Central memory CD4-positive, alpha-beta T cell (primary cell): ENCODE data around the gene SVIL.
"Not testable (repeated sequence)": the region's sequence is repeated elsewhere in the genome, so short reads cannot be mapped to it uniquely, and the experiment has no call there.

ENCODE experiments used
- DNase-seq: peaks from one replicate; pipeline ENCODE4 v3.0.0; 2022

Gene SVIL

GRCh38 chr10:29482591-29483431 lies 152.0 kb downstream of the SVIL start:
- DNase-seq = no peak

- no peak for DNase-seq
Measured at GRCh38 chr10:29481906-29482440, 152.8 kb downstream of the SVIL start.

DNA sequence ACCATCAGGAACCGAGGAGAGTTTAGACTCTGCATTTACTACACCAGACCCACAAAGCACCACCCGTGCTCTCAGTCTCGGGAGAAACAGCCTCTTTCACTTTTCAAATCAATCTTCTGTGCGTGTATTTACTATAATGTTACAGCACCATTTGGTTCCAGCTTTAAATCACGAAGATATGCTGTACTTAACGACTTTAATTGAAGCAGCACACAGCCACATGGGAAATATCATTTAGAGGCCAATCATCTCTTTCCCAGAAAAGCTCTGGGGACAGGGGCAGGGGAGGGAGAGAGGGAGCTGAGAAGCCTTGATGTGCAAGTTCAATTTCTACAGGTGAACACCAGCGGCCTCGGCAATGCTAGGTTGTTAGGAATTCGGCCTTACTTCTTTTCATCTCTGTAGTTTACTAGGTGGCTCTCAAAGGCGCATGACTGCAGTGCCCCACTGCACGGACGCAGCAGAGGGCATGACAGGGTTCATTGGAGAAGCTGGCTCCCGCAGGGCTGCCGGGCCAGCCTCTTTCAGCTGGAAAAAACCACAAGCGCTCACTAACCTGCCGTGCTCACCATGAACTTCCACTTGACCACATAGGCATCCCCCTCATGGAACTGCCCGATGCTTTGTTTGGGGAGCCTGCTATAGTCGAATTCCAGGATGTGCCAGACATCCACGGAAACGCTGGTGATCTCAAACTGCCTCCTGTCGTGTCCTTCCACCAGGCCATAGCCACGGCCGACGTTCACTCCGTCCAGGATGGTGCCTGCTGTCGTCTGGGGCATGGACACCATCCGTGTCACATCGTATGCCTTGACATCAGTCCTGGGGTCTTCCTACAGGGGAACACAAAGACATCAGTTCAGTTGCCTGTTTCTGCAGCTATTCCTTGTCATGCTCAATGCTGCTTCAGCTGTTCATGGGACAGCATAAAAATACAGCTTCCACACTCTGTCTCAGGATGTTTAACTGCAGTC lies 154.5 kb downstream of the SVIL start:
- DNase-seq = no peak

DNA sequence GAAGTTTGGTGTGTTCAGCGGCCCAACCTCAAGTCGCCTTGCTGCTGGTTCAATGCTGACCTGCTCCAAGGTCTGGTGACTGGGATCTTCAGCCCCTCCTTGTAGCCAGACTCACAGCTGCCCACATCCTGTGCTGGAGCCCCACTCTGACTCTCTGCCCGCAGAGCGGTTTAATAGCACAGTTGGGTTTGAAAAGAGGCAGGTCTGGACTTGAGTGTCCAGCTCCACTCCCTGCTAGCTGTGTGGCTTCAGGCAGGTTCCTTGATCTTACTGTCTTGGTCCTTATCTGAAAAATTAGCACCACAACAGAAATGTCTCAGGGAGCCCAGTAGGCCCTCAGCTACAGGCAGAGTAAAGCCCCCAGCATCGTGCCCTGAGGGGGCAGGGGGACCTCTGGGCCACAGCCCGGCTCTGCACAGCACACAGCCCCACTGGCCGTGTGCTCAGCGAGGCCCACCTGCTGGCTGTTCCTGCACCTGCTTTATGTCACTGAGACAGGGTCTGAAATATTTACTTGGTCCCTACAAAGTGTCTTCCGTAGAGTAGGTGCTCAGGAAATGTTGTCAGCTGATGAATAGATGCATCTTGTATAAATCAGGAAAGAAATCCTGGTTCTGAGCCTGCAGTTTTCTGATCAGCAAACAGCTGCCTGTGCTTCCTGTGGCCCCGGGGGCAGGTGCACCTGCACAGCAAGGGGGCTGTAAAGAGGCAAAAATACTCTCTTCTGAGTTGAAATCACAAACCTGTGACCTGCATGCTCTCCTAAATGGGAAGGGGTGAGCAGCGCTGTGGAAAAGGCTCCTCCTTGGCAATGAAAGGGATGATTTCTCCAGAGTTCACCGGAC lies 155.5 kb downstream of the SVIL start:
- no peak for DNase-seq

- DNase-seq = no peak
Measured at GRCh38 chr10:29473406-29474100, 161.2 kb downstream of the SVIL start.

DNA sequence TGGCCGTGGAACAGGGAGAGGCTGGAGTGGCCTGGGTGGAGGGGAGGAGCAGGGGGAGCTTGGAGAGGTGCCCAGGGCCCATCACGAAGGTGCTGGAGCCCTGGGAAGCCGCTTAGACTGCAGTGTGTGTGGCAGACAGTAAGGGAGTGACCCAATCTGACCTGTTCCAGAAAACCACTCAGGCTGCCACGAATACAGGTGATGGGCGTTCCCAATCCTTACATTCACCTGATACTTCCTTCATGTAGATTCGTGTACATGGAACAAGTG lies 161.7 kb downstream of the SVIL start:
- no peak for DNase-seq

DNA sequence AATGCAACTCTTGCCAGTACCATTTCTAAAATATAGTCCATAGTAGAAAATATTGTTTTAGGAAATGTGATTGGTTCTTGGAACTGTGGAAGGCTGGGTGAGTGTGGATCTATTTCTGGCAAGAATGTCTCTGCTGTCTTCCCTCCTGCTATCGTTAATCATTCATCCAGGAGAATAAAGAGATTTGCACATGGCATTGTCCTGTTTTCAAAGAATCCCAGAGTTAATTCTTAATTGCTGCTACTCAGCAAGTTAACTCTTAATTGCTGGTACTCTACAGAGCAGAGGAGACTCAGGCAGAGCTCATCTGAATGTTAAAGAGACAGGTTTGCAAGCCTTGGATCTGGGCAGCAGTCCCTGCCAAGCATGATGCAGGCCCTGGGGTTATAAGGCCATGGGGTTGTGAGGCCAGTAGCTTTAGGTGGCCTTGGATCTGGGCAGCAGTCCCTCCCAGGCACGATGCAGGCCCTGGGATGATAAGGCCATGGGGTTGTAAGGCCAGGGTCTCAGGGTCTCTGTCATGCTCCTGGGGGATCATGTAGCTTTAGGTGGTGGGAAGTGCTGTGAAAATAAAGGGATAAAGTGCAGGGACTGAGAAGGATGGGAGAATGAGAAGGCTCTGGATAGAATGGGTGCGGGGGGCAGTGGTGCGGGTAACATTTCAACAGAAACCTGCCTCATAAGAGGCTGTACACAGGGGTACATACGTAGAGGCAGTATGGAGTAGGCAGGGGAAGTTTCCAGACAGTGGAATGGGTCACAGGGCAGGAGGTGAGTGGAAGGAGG lies 162.3 kb downstream of the SVIL start:
- no peak for DNase-seq

DNA sequence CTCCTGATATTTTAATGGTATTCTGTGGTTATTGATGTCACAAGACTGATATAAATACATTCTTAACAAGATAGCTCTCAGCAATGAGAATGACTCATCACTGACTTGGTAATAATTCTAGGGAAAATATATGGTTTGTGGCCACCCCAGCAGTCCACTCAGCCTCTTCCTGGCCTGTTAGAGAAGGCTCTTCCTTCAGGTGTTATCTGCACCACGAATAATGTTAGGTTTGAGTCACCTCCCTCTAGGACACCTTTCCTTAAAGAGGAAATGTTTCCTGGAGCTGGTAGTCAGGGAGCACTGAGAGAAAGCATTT lies 163.3 kb downstream of the SVIL start:
- no peak for DNase-seq

DNA sequence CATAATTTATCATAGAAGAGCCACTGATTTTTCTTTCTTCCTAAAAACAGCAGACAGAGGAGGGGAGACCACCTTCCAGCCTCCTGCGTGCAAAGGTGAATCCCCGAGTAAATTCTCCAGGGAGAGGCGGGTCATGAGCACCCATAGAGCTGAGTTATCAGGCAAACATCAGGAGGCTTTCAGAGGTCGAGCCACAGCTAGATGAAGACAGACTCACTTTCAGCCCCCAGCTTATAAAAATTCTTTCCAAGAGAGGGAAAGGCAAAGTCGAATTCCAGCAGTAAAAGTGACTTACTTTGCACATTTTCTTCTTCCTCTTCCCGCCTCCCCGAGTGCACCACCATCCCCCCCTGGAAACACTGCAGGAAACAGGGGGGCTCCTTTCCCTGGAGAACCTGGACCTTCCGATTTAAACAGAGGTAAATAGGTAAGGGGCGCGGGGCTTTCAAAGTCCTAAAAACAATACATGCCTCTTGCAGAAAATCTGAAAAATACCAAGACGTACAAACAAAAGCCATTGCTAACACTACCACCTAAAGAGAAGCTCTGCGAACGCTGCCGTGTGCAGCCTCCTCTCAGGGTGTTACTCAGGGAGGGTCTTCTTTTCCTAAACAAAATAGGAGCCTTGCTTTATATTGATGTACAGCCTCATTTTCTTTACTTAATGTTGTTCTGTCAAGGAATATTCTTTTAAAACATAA lies 163.8 kb downstream of the SVIL start:
- no peak for DNase-seq

DNA sequence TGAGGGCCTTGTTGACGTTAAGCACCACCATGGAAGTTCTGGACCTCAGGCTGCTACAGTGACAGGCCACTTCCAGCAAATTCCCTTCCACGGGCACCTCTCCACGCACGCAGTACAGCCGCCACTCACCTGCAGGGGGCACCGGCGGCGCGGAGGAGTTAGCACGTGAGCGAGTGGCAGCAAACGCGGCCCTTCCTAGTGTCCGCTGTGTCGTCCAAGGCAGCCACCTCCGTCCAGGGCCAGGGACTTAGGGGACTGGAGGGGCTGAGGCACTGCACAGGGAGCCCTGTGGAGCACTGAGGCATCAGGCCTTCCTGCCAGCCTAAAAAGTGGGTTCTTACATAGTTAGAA lies 164.4 kb downstream of the SVIL start:
- no peak for DNase-seq

DNA sequence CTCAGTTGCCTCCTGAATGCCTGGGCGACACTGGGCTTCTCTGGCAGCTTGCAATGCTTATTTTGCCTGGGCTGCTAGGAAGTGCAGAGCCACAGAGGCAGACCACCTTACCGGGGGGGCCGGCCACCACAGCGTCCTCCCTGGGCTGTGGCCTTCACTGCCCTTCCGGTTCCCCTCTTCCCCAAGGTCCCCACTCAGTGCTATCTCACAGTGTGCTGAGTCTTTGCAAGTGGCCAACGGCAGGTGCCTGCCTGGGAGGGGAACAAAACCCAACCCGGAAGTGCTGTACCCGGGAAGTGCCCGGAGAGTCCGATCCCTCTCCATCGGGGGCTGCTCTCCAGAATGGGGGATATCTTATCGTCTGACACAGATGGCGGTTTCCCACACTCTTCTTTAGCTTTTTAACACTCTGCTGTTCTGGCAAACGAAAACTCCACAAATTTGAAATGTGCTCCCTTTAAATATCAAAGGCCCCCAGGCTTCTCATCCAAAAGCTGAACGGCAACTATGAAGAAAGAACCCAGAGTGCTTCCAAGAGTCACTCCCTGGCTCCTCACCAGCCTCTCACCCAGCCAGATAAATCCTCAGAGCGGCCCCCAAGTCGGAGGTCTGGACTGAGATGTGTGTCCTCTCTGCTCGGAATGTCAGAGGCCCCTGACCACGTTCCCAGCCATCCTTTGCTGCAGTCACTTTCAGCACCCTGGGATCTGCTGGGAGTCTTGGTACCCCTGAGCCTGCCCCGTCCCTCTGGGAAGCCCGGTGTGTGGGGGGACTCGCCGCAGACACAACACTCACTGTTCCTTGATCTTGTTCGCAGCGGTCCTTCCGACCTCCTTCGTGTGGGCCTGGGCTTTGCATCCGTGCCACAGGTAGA lies 165.1 kb downstream of the SVIL start:
- DNase-seq = no peak

DNA sequence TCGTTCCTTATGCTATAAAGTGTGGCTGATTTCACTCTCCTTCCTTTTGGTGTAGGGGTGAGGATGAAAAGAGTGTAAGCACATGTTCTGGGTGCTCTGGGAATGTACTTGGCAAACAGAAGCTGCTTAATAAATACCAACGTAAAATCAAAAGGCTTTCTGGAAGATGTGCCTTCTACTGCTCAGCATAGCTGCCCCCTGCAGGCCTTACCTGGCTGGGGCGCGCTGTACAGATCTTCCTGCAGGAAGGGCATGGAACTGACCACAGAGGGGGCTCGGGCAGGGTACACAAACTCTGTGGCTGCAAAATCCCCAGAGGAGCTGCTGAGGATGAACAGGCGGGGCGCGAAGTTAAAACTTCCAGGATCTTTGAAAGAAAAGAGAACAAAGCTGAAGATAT lies 169.4 kb downstream of the SVIL start:
- no peak for DNase-seq

GRCh38 chr10:29464671-29465171 lies 170.1 kb downstream of the SVIL start:
- not testable (repeated sequence) for DNase-seq

GRCh38 chr10:29461042-29461441 lies 173.7 kb downstream of the SVIL start:
- no peak for DNase-seq

GRCh38 chr10:29458190-29458589 lies 176.6 kb downstream of the SVIL start:
- DNase-seq = not testable (repeated sequence)

DNA sequence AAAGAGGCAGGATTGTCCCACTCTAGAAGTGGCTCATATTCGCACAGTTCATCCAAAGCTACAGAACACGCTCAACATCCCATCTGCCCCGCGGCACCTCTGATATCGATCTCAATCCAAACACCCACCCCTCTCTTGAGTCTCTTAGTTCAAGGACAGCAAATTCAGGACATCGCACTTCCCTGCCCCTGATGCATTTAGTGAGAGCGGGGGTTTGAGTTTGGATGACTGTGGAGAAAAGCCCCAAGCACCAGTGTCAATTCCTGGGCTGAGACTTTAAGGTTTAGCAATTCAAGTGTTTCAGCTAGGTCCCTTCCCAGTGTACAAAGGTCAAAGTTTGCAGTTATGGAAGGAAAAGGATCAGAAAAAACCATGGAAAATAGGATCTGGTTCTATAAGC lies 179.7 kb downstream of the SVIL start:
- DNase-seq = no peak

GRCh38 chr10:29454250-29454649 lies 180.5 kb downstream of the SVIL start:
- DNase-seq = no peak

GRCh38 chr10:29452546-29452945 lies 182.2 kb downstream of the SVIL start:
- no peak for DNase-seq

DNA sequence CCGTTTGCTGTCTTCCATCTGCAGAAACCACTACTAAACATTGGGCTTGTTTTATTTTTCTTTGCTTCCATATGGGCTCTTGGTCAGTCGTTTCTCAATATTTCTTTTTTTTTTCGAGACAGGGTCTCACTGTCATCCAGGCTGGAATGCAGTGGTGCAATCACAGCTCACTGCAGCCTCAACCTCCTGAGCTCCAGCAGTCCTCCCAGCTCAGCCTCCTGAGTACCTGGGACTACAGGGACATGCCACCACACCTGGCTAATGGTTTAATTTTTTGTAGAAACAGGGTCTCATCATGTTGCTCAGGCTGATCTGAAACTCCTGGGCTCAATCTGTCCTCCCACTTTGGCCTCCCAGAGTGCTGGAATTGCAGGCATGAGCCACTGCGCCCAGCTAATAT lies 182.8 kb downstream of the SVIL start:
- no peak for DNase-seq

DNA sequence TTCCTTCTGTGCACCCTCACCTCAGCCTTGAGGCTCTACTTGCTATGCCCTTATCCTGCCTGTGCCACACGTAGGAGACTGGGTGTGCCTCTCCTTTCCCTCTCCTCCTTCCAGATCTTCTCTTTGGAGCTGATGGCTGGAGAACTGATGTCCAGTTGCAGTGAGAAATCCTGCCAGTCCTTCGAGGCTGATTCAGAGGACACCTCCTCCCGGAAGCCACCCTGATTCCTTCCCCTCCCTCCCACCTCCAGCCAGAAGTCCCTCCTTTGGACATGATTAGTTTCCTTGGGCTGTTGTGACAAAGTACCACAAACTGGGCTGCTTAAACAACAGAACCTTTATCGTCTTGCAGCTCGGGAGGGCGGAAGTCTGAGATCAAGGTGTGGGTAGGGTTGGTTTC lies 184.4 kb downstream of the SVIL start:
- DNase-seq = no peak
